ENCODE results near the gene SRBD1. TPM values are rescaled to one million over a fixed set of nuclear protein-coding genes. Genes with fewer than 3 reads are reported as not detected.

The SRBD1 gene
- total RNA-seq, 1 experiment from 2014 or later: 19.8 TPM

DNA sequence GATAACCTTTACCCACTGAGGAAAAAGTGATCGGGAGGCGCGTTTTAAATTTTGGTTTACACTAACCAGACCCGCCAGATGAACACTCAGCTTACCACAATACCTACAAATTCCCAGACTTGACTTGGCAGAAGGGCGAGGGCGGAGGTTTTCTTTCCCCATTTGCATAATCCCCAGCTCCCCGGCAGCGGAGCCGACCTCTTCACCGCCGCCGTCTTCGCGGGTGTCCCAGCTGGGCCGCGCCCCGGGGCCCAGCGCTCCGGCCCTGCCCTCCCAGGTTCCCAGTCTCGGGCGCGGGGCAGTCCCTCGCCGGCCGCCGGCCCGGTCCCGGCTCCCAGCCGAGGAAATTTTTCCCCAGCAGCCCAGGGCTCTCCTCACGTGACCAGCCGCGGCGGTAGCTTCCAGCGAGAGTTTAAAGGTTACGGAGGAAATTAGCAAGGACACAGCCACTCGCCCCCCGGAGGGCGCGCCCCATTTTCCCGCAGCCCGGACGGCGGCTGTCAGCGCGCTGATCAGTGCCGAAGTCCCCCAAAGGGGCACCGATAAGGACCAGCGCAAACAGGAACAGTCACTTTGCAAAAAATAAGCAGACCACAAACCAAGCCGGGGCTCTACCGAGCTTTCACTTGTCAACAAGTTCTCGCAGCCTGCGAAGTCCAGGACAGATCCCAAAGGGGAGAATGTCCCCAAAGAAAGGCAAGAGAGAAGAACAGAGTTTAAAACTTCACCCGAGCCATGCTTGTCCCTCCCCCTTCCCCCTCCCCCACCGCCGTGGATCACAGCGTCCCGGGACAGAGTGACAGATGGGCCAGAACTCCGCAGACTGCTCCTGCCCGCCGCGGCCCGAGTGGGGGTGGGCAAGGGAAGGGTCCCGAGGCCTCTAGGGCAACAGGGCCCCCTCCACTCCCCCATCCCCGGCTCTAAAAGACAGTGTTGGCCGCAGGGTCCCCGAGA, 39.1 kb upstream of the SRBD1 start:
- Histone ChIP-seq H3K79me2 (ENCODE audit: low read length) (peaks cover 36% of the 10 kb centered on the region), H3K27ac (ENCODE audit: low read length) (0 out of 2 replicates have a peak overlapping the region, but pooled peaks have one; percentile 33), H3K27me3 (ENCODE audit: low read length) (no peaks in the 10 kb centered on the region), H3K4me3 (ENCODE audit: low read length) (peak overlapping the region; percentile 100), H4K20me1 (ENCODE audit: low read length) (no peaks in the 10 kb centered on the region), H3K4me1 (ENCODE audit: insufficient read depth, low read length) (peaks cover 18% of the 10 kb centered on the region), H3K9me2 (replicated peaks; ENCODE audit: low read length) (no peaks in the 10 kb centered on the region), H3K9me3 (ENCODE audit: low read length) (no peaks in the 10 kb centered on the region), H3F3A (ENCODE audit: low read length, unreplicated experiment) (no peaks in the 10 kb centered on the region), H3K9ac (ENCODE audit: low read length) (peak overlapping the region; percentile 74), H3K4me2 (ENCODE audit: low read length) (peak overlapping the region; percentile 100), H3K36me3 (ENCODE audit: low read depth, low read length) (no peaks in the 10 kb centered on the region), H2AFZ (ENCODE audit: low read length) (peak overlapping the region; percentile 100)
- intact Hi-C loops (cut with micrococcal nuclease): loop anchor here (1.0 to 5.0 kb wide), 3 partner anchors 37 to 286 kb away; no protein-coding TSS in a partner anchor
- DNase-seq (peak; percentile 58), ATAC-seq (peak; percentile 26)
- BruUV-seq (replicated peaks): no TSS peak
- ChIA-PET POLR2A (ENCODE audit: unreplicated experiment) (interaction anchor here (0.7 kb wide), 2 partner anchors 49 to 647 kb away, joined by 3 to 5 read pairs; partner anchors contain the start of gene EPAS1), CTCF (interaction anchor here (0.5 to 1.2 kb wide), 10 partner anchors 39 to 514 kb away, joined by 3 to 12 read pairs (median 3); partner anchors contain the start of gene SRBD1)
- TF ChIP-seq EZH2phosphoT487 (IDR thresholded peaks at IDR 0.05; ENCODE audit: borderline replicate concordance, low read length): no peak
- TF ChIP-seq, protein P1, sequence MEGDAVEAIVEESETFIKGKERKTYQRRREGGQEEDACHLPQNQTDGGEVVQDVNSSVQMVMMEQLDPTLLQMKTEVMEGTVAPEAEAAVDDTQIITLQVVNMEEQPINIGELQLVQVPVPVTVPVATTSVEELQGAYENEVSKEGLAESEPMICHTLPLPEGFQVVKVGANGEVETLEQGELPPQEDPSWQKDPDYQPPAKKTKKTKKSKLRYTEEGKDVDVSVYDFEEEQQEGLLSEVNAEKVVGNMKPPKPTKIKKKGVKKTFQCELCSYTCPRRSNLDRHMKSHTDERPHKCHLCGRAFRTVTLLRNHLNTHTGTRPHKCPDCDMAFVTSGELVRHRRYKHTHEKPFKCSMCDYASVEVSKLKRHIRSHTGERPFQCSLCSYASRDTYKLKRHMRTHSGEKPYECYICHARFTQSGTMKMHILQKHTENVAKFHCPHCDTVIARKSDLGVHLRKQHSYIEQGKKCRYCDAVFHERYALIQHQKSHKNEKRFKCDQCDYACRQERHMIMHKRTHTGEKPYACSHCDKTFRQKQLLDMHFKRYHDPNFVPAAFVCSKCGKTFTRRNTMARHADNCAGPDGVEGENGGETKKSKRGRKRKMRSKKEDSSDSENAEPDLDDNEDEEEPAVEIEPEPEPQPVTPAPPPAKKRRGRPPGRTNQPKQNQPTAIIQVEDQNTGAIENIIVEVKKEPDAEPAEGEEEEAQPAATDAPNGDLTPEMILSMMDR (conservative IDR thresholded peaks at IDR 0.05; ENCODE audit: low read depth, low read length): no peak
- TF ChIP-seq EZH2 (IDR thresholded peaks at IDR 0.05; ENCODE audit: low read length, unreplicated experiment): no peak

DNA sequence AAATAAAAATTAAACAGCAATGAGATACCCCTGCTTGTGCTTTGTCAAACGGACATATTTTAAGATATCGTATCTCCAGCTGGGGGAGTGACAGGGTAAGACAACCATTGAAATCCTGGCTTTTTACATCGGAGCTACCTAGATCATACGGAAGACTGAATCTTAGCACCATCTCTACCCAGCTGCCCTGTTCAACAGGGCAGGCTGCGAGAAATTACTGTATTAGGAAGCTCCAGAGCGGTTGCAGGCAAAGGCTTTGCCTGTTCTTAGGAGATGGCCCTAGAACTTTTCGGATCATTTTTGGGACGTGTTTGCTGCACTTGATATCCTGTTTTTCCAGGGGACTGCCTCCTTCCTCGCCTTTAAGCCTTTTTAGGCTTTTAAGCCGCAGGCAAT, 38.4 kb upstream of the SRBD1 start:
- Histone ChIP-seq H3K27ac (ENCODE audit: low read length) (no peak overlapping the region), H3K79me2 (ENCODE audit: low read length) (peaks cover 29% of the 10 kb centered on the region), H2AFZ (ENCODE audit: low read length) (peak overlapping the region; percentile 100), H3K9me2 (replicated peaks; ENCODE audit: low read length) (no peaks in the 10 kb centered on the region), H3K4me1 (ENCODE audit: insufficient read depth, low read length) (peaks cover 18% of the 10 kb centered on the region), H3K9ac (ENCODE audit: low read length) (peak overlapping the region; percentile 74), H3K36me3 (ENCODE audit: low read depth, low read length) (no peaks in the 10 kb centered on the region), H3K27me3 (ENCODE audit: low read length) (no peaks in the 10 kb centered on the region), H3K9me3 (ENCODE audit: low read length) (no peaks in the 10 kb centered on the region), H3K4me3 (ENCODE audit: low read length) (peak overlapping the region; percentile 100), H4K20me1 (ENCODE audit: low read length) (no peaks in the 10 kb centered on the region), H3F3A (ENCODE audit: low read length, unreplicated experiment) (no peaks in the 10 kb centered on the region), H3K4me2 (ENCODE audit: low read length) (peak overlapping the region; percentile 100)
- TF ChIP-seq, protein P1 (conservative IDR thresholded peaks at IDR 0.05; ENCODE audit: low read depth, low read length): peak; percentile 28
- no peak for TF ChIP-seq EZH2 (IDR thresholded peaks at IDR 0.05; ENCODE audit: low read length, unreplicated experiment)
- TSS peak; percentile 58 for BruUV-seq (replicated peaks)
- peak; percentile 46 for DNase-seq
- peak; percentile 9 for ATAC-seq
- ChIA-PET CTCF (interaction anchor here (0.5 to 1.2 kb wide), 8 partner anchors 39 to 514 kb away, joined by 3 to 12 read pairs (median 4); partner anchors contain the start of gene SRBD1), POLR2A (ENCODE audit: unreplicated experiment) (interaction anchor here (0.7 kb wide), 2 partner anchors 50 to 648 kb away, joined by 3 to 5 read pairs; partner anchors contain the start of gene EPAS1)
- intact Hi-C loops (cut with micrococcal nuclease): loop anchor here (1.0 kb wide), 1 partner anchor 237 kb away; no protein-coding TSS in a partner anchor

All from PC-3 (cell line).